Right ventricle myocardium superior (tissue), 1 donor: ENCODE measurements around the gene HOXD3. TPM values are rescaled to one million over a fixed set of nuclear protein-coding genes. Genes with fewer than 3 reads are reported as not detected.

Experiments used
- microRNA-seq: library from miRNA; unstranded; fragments of <30 nt; microRNA quantifications from one replicate; pipeline ENCODE4 v1.2.0, GENCODE V29; 2020
- total RNA-seq: library from RNA; stranded (reverse); fragmentation: NEBNext Ultra II Directional; extraction: Animal tissue kit (Norgen Biotek cat#: 25700); gene quantifications from one replicate; pipeline ENCODE4 v1.2.1, GENCODE V29; 2021
- donor health status: DM: no; HTN: yes; CAD: no; lungs with severe emphysema.

Gene HOXD3
- total RNA-seq, 1 donor from 2014 or later: 0.38 TPM

Small RNA genes lying within 50 kb of the gene (microRNA-seq; reads per million reads assigned to microRNA genes)
- gene MIR10B: 1,978 reads per million, percentile 87 among the genes with 10 or more reads in this experiment

Other genes with a start within 250 kb of the HOXD3 start
- 38.0 TPM for gene LNPK, start 155.0 kb upstream of the HOXD3 start, total RNA-seq
- gene EVX2, start 73.3 kb upstream of the HOXD3 start, total RNA-seq: not detected
- gene HOXD13, start 64.6 kb upstream of the HOXD3 start, total RNA-seq: not detected
- gene HOXD12, start 57.5 kb upstream of the HOXD3 start, total RNA-seq: not detected
- gene HOXD11, start 50.0 kb upstream of the HOXD3 start, total RNA-seq: not detected
- not detected for gene HOXD10, start 40.5 kb upstream of the HOXD3 start, total RNA-seq
- gene HOXD9, start 34.6 kb upstream of the HOXD3 start, total RNA-seq: not detected
- gene HOXD8, start 27.6 kb upstream of the HOXD3 start, total RNA-seq: 0.32 TPM
- not detected for gene HOXD4, start 5.8 kb upstream of the HOXD3 start, total RNA-seq
- gene HOXD1, start 31.4 kb downstream of the HOXD3 start, total RNA-seq: not detected
- gene MTX2, start 112.1 kb downstream of the HOXD3 start, total RNA-seq: 50.3 TPM